D721Med (cell line): ENCODE data around the gene CEP85L.

Source experiments
- DNase-seq: peaks from one replicate; pipeline ENCODE4 v3.0.0; 2011; ENCODE audit warnings: low spot score; ENCODE audit not compliant: insufficient read length
- FAIRE-seq: peaks from 2 replicates; lab custom pipeline; 2011; peaks lifted over from hg19 to GRCh38; lab: Jason Lieb, UNC
- TF ChIP-seq, protein P1 (sequence below): IDR thresholded peaks from 2 replicates; pipeline ENCODE4 v1.5.1; 2012; ENCODE audit warnings: mild to moderate bottlenecking, control low read depth; ENCODE audit not compliant: insufficient read depth; ENCODE audit errors: missing control alignments

CEP85L gene

DNA sequence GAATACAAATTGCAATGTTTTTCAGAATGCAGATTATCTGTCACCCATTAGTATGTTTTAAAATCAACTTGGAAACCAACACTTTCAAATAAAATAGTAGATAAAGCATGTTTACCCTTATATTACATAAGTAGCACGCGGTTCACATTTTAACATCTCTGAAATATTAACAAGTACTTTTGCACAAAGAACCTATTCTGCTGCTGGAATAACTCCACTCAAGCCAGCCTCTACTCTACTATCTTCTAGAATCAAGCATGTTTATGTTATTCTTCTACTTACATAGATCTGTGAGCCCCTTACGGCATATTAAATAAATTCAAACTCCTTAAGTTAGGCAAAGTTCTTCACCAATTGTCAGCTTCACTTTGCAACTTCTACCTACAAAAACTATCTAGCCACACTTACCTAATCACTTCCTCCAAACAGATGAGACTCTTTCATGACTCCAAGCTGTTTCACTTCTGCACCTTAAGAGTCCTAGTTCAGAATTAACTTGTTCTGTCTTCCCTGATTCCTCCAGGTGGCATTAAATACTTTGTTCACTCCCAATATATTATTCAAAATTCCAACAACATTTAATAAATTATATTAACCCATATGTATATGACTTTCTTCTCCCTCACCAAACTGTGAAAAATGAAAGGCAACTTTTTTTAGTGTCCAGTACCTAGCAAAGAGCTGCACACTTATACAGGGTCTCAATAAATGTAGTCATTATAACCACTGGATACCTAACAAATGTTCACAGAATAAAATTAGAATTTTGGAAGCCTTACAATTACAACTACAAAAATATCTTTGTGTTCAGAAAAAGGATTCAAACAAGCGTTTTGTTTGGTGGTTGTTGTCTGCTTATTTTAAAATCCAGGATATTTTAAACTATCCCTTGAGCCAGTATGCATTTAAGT is 12.1 kb downstream of the CEP85L start:
- FAIRE-seq: no peak
- DNase-seq: no peak
- TF ChIP-seq, protein P1, sequence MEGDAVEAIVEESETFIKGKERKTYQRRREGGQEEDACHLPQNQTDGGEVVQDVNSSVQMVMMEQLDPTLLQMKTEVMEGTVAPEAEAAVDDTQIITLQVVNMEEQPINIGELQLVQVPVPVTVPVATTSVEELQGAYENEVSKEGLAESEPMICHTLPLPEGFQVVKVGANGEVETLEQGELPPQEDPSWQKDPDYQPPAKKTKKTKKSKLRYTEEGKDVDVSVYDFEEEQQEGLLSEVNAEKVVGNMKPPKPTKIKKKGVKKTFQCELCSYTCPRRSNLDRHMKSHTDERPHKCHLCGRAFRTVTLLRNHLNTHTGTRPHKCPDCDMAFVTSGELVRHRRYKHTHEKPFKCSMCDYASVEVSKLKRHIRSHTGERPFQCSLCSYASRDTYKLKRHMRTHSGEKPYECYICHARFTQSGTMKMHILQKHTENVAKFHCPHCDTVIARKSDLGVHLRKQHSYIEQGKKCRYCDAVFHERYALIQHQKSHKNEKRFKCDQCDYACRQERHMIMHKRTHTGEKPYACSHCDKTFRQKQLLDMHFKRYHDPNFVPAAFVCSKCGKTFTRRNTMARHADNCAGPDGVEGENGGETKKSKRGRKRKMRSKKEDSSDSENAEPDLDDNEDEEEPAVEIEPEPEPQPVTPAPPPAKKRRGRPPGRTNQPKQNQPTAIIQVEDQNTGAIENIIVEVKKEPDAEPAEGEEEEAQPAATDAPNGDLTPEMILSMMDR: no peak

DNA sequence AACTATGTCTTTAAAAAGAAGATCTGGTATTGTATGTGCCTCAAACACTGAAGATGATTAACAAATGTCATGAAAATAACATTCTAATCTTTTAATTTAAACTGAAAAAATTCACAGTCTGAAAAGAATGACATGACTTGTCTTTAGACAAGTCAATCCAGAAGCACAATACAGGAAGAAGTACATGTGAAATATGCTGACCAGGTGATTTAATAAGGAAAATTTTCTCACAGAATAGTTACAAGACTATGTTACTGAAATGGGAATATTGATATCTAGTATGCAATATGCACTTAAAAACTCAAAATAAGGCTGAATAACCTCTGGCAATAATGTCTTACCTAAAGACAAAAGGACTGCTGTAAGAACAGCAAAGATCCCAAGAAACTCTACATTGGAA is 13.1 kb downstream of the CEP85L start:
- FAIRE-seq (no peak), DNase-seq (no peak)
- TF ChIP-seq, protein P1: no peak

DNA sequence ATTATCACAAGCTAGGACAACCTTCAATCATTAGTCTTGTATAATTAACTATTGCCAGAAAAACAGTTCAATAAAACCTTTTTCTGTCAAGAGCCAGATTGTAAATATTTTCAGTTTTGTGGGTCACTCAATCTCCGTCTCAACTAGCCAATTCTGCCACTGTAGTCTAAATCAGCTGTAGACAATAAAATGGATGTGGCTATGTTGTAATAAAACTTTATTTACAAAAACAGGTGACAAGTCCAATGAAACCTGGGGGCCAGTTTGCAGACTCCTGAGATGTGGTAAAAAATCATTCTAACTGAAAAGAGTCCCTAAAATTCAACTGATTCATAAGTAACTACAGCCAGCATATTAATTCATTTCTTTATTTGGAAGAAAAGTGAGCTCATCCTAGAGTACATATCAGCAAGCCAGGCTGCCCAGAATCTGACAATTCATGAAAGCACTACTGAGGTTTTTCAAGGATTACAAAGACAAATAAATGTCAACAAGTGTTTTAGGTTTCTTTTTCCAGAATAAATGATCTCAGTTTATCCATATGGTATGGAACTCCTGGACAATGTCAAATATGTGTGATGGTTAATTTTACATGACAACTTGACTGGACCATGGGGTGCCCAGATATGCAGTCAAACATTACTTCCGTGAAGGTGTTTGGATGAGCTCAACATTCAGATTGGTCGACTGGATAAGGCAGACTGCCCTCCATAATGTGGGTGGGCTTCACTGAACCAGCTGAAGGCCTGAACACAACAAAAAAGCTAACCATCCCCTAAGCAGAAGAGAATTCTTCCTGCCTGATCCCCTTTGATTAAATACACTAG is 15.3 kb downstream of the CEP85L start:
- TF ChIP-seq, protein P1: no peak
- DNase-seq (no peak), FAIRE-seq (no peak)

DNA sequence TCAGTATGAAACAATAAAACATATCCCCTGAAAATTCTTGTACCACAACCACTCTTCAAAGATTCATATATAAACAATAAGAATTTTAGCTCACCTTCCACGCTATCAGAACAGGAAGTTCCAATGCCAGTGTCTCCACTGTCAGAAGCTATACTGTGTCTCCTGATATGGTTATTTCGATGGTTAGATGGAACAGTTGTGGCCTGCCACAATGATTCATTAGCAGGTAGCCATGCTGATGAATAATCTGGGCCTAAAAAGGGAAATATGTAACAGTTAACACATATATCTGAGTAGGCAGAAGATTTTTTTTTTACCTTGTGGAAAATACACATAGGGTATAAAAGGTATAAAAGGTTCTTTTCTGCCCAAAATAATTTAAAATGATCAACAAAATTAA is 19.0 kb downstream of the CEP85L start:
- TF ChIP-seq, protein P1: no peak
- DNase-seq (no peak), FAIRE-seq (no peak)

DNA sequence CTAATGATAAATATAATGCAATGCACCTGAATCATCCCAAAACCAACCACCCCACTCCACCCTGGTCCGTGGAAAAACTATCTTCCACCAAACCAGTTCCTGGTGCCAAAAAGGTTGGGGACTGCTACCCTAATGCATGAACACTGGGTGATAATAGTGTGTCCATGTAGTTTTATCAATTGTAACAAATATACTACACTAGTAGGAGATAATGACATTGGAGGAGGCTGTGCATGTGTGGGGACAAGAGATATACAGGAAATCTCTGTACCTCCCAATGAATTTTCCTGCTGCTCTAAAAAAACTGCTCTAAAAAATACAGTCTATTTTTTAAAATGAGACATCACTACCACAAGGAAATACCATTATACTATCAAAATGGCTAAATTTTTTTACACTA is 20.5 kb downstream of the CEP85L start:
- DNase-seq (no peak), FAIRE-seq (no peak)
- TF ChIP-seq, protein P1: no peak

DNA sequence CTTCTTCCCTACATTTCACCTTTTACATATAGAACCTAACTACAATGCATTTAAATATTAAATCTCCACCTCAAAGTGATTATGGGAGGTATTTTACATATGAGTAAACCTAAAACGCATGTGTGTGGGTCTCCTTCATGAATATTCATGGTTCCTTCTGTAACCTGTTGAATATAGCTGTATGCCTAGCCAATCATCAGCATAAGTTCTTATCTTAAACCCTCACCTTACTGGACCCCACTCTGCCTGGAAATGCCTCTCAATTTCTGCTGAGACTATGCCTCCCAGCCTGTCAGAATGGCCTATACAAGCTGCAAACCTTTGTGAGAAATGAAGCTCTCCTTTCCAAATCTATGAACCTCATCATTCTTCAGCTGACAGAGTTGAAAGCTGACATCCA is 21.3 kb downstream of the CEP85L start:
- no peak for FAIRE-seq
- TF ChIP-seq, protein P1: no peak
- no peak for DNase-seq
